NK-92 (cell line): ENCODE data around the gene L3MBTL4.

Experiments
- DNase-seq: peaks from one replicate; lab custom pipeline; 2025; ENCODE audit not compliant: unreplicated experiment; lab: John Stamatoyannopoulos, UW

The L3MBTL4 gene

DNA sequence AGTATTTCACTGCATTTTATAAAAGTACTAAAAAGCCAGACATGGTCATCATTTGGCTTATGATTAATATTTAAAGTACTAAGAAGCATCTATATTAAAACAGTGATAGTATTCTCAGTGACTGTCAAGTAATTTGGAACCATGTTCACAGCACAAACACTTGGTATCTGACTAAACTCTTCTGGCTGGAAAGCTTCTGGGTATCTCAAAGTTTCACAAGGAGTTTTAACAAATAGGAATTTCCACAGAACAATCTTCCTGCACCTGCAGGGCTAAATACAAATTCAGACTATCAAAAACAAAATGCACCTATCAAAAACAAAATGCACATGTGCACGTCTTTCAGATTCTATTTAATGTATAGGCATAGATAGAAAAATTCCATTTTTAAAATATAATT is 158.8 kb downstream of the L3MBTL4 start:
- no peak for DNase-seq

DNA sequence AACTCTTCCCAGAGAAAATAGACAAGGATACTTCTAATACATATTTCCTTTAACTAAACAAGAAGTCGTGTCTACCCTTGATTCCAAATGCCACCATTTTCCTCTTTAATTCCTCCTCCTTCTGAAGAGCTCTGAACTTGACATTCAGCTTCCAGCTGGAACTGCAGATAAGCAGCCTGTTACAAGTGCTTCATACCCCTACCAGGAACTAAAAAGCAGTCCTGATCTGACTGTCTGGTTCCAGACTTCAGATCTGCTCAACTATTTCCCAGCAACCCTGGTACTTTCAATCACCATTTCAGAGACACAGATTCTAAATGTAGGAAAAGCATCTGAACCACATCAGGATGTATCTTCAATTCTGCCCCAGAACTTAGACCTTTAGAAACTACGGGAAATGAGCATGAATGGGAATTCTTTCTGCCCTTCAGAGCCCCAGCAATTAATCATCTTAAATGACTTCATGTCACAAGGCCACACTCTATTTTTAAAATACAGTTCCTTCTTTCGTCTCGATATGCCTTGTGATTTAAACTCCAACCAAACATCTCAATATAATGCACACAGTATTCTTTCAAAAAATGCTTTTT is 159.5 kb downstream of the L3MBTL4 start:
- DNase-seq: no peak

DNA sequence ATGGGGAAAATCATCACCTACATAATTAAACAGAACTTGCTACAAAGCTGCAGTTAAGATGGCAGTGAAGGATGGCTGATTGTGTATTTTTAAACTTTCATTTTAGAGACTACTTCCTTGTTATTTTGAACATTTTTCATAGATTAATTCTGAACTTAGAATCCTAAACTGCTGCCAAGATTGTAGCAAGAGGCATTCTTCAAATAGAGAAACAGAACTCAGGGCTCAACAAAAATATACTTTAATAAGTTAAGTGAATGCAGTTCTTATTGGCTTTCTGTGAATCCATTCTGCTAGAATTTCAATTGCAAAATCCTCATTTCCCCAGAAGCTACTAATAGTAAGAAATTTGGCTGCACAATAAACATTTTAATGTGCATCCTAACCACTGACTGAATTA is 160.3 kb downstream of the L3MBTL4 start:
- no peak for DNase-seq

DNA sequence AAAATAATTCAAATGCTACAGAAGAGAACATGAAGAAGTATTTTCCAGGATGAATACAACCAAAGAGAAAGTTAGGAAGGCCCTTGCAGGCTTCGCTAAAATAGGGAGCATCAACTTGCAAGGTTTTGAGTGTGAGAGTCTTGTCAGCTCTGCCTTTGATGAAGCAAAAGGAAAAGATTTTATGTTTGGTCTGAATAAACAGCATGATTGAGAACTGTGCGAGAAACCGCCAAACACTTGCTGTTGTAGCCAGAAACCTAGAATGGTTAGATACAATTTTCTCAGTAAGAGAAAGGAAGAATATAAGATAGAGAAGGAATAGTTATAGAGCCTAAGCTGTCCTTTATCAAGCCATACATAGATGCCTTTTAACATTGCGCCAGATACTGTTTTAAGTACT is 163.6 kb downstream of the L3MBTL4 start:
- no peak for DNase-seq

DNA sequence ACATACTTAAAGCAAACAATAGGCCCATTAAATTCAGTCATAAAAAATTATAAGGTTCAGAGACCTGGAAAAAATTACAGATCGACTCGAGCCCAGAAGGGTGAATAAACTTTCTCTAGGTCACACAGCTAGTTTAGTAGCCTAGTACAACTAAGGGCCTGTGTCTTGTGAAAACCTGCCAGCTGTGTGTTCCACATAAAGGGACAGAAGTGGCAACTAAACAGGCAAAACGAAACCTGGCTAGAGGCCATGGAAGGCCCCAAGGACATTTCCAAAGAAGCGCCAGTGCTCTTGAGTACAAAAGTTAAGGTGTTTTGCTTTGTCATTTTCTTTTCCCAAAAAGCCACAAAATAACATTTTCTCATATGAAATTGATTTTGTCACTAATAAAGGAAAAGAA is 164.9 kb downstream of the L3MBTL4 start:
- DNase-seq: no peak

DNA sequence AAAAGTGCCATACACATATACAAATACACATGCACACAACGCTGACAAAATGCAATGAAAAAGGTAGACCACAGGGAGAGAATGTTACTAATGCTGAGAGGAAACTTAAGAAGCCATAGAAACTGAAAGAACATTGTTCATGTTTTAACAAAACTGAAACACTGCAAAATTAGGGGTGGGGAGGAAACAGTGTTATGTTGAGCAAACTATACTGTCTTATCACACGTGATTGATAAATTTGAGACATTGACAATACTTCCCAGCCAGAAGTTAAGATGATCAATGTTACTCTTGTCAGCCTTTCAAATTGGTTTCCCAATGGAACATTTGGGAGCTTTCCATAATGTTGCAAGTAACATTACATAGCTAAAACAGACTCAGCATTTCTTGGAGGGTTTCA is 165.5 kb downstream of the L3MBTL4 start:
- no peak for DNase-seq

DNA sequence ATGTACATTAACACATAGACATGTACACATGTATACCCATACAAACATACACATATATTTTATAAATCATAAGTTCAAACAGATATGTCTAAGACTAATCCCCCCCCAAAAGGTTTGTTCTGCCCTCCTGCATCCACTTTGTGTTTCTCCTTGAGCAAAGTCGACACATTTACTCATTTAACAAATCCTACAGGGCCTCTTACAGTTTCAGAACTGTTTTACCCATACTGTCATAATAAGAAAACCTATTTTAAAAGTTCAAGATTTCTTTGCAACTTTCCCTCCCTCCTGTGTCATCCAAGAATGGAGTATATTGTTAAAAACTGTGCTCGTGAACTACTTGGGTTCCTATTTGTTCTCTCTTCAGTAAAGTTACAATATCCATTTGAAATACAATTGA is 166.7 kb downstream of the L3MBTL4 start:
- DNase-seq: no peak

DNA sequence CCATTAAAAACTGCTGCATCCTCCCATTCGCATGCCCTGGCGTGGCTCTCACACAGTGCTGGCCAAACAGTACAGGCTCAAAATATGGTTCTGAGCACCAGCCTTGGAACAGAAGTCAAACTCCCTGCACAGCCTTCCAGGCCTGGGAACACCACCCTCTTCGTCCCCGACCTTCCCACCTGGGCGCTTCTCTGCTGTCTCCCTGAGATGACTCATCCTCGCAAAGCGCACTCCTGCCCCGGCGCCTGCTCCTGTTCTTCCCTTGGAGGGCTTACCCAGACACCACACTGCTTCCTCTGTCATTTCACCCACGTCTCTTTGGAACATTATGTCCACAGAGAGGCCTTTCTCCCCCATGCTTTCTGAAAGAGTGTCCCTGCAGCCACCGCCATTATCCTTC is 172.7 kb downstream of the L3MBTL4 start:
- DNase-seq: no peak

DNA sequence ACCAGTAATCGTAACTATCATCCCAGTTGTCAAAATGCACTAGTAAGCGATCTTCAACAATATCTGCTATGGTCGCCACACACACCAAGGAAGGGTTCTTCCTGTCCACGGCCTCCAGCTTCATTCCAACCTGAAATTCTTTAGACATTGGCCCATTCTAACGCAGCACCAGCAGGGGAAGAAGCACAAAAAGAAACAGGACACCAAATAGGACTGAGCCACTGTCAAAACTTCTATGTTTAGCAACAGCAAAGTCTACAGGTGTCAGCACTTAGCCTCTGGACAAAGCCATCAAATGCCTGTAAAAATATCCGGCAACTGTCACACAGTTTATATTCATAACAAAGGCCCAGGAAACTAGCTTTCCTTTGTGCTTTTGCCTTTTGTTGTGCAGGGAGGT is 175.0 kb downstream of the L3MBTL4 start:
- DNase-seq: no peak

DNA sequence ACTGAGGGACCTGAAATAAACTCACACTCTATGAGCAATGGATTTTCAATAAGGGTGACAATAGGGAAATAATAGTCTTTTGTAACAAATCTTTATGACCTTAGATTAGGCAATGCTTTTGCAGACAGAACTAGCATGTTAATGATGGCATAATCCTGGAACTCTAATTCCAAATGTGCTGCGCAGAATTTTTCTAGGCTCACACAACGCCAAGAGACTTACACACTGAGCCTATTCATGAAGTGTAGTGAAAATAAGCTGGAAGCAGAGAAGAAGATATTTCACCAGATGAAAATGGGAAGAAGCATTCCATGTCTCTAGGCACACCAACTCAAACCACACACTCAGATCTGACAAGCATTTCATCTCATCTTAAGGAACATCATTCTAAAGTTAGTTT is 178.5 kb downstream of the L3MBTL4 start:
- no peak for DNase-seq

DNA sequence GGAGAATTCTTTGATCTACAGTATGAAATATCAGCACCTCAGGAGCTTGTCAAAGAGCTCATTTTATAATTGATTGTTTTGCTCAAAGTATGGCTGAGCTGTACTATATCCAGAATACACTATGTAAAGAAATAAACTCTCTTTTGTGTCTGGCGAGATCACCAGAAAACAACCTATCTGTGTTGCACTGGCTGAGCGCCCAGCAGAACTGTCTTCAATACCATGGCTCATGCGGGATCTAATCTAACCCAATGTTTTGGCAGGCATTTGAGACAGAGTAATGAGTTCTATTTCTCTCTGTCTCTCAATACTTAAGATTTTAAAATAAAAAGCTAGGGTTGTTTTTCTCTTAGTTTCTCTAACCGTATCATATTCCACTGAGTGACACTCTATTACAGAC is 192.4 kb downstream of the L3MBTL4 start:
- DNase-seq: no peak

DNA sequence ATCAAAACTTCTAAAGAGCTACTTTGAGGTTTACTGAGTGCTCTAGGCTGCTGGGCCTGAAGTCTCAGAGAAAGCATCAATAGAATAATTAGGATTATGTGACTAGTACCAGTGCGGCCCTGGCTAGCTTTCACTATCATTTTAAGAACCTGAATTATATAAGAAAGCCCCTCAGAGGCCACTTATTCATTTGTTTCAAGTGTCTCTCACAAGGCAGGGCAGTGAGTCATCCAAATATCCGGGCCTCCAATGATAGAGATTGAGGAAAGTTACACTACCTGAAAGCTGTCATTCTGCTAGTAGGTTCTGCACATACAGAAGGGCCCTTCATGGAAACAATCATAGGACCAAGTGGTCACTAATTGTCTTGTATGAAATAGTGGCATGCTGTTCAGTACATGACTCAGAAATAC is 193.1 kb downstream of the L3MBTL4 start:
- no peak for DNase-seq

DNA sequence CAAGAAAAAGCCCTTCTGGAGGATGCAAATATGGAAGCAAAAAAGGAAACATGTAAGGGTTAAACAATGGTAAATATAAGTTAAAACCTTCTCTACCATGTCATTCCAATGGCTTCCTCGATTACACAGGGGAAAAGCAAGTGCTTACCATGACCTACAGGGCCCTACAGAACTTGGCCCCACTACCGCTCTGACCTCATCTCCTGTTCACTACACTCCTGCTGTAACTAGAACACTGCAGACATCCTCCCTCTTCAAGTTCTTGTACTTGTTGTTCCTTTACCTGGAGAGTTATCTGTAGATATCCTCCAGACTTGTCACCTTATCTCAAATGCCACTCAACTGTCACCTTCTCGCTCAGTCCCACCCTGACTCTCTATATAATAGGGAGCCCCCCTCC is 194.6 kb downstream of the L3MBTL4 start:
- DNase-seq: no peak

DNA sequence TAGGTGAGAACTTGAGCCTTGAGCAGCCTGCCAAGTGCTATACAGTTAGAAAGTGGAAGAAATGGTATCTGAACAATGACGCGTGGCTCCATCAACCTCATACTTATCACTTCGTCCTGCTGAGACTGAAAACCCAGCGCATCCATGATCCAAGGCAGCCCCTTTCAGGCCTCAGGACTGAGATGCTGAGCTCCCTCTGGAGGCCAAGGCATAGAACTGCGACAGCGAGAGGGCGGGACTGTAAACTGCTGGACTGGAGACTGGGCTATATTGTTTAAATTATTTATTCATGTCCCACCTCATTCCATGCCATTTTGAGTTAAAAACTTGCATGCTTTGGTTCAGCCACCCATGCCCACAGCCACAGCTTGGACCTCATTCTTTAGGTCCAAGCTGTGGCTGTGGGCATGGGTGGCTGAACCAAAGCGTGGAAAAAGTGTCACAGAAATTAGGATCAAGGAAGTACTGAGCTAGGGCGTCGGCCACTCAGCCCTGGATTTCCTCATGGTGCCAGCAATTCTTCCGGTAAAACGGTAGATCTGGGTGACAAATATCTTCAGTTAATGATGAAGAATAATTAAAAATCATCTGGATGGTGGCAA is 195.5 kb downstream of the L3MBTL4 start:
- DNase-seq: no peak

DNA sequence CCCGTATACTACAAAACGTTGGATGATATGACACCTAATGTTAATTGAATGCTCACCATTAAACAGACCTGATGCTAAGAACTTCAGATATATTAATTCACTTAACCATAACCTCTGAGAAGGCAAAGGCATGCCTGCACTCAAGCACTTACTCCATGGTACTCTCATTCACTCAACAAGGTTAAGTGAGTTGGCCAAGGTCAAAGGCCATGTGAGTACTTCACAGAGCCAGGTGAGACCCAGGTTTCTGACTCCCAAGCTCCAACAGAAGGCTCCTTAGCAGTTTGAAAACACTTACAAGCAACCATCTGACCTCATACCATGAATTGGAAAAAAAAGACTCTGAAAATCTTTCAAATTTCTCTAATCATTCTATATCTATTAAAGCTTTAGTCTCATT is 198.8 kb downstream of the L3MBTL4 start:
- no peak for DNase-seq

DNA sequence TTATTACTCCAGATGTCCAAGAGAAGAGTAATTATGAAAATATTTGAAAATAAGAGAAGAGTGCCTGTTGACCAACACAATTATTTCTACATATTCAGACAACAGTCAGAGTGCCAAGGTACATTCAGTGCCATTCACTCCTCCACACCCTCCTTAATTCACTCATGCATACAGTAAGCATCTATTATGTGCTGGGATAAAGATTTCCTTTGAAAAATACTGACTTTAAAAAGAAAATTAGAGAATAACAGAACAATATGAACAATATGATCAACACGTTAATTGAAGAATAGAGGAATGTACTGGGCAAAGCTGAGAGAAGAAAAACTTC is 203.6 kb downstream of the L3MBTL4 start:
- no peak for DNase-seq

DNA sequence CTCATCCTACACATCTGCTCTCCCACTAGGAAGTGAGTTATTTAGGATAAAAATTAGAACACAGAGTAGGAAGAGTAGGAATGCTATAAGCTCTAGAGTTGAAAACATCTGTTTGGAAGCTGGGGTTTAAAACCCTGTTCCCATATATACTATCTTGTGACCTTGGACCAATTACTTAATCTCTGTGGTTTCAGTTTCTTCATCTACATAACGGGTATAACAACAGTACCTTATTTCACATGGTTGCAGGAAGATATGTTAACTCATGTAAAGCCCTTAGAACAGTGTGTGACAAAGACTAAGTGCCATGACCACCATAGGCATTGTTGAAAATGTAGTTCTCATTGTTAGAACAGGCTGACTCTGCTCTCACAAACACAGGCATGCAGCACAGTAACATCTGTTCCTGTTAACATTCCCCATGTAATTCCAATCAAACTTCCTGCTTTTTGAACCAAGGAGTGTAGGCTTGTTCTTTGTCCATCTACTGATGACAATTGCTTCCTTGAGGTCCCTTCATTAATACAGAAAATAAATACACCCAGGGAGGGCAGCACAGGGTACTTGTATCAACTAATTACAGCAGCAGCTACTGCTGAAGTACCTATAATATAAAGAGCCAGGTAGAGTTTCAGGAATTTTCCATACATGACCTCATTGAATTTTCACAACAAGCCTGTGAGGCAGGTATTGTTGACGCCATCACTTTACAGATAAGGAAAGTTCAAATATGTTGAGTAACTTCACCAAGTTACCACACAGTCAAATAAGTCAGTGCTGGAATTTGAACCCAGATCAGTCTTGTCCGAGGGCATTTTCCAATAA is 204.2 kb downstream of the L3MBTL4 start:
- DNase-seq: no peak

DNA sequence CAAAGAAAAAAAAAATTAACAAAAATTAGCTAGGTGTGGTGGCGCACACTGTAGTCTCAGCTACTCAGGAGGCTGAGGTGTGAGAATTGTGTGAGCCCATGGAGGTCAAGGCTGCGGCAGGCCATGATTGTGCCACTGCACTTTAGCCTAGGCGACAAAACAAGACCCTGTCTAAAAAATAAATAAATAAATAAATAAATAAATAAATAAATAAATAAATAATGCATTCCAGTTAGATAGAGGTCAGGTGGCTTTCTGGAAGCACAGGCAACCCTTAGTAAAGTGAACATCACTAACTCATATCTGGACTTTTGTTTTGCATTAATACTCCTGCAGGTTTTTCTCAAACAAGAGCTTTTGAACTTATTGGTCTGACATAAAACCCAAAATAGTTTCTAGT is 206.8 kb downstream of the L3MBTL4 start:
- DNase-seq: no peak

DNA sequence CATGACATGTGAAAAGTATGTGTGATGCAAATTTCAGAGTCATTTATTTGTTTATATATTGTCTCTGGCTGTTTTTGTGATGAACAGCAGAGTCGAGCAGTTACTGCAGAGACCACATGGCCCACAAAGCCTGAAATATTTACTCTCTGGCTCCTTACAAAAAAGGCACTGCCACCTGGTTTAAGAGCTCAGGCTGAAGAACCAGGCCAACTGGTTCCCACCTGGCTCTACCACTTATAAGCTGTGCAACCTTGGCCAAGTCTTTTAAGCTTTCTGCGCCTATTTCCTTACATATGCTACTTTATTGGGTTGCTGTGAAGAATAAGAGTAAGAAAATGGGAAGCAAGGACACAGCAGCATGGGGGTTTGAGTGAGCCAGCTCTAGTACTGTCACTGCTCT is 207.6 kb downstream of the L3MBTL4 start:
- DNase-seq: no peak

DNA sequence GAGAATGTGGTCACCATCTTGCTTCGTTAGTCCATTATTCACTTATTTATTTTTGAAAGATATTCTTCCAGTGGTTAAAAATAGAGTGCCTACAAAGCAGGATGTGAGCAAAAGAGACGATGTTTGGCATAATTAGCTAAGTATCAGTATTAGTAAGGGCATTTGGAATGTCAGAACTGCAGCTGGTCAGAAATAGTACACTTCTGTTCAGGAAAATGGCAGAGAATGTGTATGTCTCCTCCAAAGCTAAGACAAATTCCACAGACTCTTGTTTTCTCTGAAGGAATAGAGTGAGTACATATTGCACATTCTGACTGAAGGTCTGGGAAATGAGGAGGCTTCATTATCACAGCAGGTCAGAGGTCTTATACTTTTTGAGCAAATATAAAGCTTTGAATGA is 209.0 kb downstream of the L3MBTL4 start:
- no peak for DNase-seq

DNA sequence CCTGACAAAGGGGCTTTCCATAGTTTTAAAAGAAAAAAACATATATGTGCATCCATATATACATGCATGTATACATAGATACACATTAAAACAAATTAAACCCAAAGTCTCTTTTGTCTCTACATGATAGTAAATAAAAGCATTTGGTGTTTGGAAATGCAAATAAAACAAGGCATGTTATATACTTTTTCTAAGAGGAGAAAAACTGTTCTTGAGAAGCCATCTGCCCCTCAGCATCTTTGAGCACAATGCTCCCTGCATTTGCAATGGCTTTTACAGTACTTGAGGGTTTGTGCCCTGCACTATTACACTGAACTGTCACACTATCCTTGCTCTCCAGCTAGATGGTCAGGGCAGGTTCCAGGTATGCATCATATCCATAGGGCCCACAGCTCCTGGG is 210.2 kb downstream of the L3MBTL4 start:
- no peak for DNase-seq

DNA sequence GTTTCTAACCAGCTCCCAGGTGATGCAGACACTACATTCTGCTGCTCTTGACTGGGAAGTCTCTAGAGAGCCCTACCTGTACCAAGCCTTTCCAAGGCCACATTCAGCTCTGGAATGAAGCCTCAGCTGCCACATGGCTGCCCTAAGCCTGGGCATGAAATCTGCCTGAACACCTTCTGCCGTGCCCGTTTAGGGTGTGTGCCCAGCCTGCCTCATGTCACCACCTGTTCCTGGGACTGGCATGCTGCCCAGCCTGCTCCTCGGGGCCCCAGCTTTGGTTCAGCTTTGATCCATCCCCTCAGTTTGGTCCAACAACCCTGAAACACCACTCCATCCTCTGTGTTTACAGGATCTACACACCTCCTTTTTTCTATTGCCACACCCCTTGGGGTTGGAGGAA is 210.9 kb downstream of the L3MBTL4 start:
- no peak for DNase-seq

DNA sequence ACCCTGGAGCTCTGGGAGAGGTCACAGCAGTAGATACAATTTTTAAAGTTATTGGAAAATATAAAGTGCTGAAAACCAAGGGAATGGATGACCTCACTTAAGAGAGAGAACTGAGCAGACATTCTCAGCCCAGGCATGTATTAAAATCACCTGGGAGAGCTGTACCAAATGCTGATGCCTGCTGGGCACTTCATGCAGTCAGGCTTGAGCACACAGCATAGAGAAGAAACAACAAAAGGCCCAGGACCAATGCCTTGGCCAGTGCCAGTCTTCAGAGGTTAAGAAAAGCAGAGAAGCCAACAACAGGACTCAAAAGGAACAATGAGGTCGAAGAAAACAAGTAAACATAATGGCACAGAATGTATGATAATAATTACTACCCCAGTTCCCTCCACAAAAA is 211.8 kb downstream of the L3MBTL4 start:
- DNase-seq: no peak
